ENCODE results near the gene IBA57. TPM values are rescaled to one million over a fixed set of nuclear protein-coding genes. Genes with fewer than 3 reads are reported as not detected.

The IBA57 gene
- total and polyA plus RNA-seq, 2 experiments from 2014 or later: 4.7 to 5.0 TPM

DNA sequence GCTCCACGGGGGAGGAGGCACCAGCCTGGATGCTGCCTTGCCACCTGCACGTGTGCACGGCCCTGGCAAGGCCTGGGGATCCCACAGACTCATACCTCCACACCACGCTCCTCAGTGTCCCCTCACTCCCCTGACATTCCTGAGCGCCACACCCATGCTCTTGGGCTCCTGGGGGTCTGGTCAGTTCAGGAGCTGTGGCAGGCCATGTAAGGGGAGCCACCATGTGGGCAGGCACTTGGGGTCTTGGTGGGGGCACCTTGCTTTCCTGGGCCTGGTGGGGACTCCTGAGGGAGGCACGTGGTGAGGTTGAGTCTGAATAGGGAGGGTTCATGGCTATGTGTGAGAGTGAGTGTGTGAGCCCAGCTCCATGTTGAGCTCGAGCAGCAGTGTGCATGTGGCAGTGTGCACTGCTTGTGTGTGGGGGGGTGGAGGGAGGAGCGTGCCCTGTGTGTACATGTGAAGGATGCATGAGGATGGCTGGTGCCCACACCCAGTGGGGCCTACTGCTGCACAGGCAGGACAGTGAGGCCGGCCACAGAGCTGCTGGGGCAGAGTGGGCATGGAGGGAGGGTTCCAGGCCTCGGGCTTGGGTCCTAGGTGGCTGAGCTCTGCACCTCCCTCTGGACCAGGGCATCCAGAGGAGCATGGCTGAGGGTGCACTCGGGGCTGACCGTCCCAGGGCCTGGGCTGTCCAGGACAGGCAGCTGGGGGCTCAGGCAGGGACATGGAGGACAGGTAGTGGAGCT is 14.3 kb upstream of the IBA57 start:
- no peak for DNase-seq (ENCODE audit: low spot score)
- Histone ChIP-seq H3K4me3 (no peak overlapping the region), H3K27ac (peak overlapping the region; percentile 91), H3K9me2 (replicated peaks; ENCODE audit: insufficient read depth) (no peaks in the 10 kb centered on the region), H3K4me1 (ENCODE audit: insufficient read depth) (peaks cover 30% of the 10 kb centered on the region), H2AFZ (no peak overlapping the region), H3K4me2 (peak overlapping the region; percentile 62), H3K36me3 (replicated peaks; ENCODE audit: insufficient read depth, low read depth) (no peaks in the 10 kb centered on the region), H3K9me3 (ENCODE audit: low read depth) (no peaks in the 10 kb centered on the region), H3K27me3 (no peaks in the 10 kb centered on the region), H3K79me2 (peaks cover 7% of the 10 kb centered on the region), H4K20me1 (ENCODE audit: insufficient read depth, poor library complexity, severe bottlenecking) (peaks cover 7% of the 10 kb centered on the region)
- WGBS (ENCODE audit: low lambda C conversion rate, missing lambda C conversion rate): 93% methylated on average over 12 of the region's 12 CpGs
- TF ChIP-seq, protein P1, sequence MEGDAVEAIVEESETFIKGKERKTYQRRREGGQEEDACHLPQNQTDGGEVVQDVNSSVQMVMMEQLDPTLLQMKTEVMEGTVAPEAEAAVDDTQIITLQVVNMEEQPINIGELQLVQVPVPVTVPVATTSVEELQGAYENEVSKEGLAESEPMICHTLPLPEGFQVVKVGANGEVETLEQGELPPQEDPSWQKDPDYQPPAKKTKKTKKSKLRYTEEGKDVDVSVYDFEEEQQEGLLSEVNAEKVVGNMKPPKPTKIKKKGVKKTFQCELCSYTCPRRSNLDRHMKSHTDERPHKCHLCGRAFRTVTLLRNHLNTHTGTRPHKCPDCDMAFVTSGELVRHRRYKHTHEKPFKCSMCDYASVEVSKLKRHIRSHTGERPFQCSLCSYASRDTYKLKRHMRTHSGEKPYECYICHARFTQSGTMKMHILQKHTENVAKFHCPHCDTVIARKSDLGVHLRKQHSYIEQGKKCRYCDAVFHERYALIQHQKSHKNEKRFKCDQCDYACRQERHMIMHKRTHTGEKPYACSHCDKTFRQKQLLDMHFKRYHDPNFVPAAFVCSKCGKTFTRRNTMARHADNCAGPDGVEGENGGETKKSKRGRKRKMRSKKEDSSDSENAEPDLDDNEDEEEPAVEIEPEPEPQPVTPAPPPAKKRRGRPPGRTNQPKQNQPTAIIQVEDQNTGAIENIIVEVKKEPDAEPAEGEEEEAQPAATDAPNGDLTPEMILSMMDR (IDR thresholded peaks at IDR 0.05; ENCODE audit: poor library complexity): no peak
- TF ChIP-seq EZH2 (IDR thresholded peaks at IDR 0.05; ENCODE audit: borderline replicate concordance) (no peak), EZH2phosphoT487 (IDR thresholded peaks at IDR 0.05; ENCODE audit: low read depth, severe bottlenecking, unreplicated experiment) (no peak)

DNA sequence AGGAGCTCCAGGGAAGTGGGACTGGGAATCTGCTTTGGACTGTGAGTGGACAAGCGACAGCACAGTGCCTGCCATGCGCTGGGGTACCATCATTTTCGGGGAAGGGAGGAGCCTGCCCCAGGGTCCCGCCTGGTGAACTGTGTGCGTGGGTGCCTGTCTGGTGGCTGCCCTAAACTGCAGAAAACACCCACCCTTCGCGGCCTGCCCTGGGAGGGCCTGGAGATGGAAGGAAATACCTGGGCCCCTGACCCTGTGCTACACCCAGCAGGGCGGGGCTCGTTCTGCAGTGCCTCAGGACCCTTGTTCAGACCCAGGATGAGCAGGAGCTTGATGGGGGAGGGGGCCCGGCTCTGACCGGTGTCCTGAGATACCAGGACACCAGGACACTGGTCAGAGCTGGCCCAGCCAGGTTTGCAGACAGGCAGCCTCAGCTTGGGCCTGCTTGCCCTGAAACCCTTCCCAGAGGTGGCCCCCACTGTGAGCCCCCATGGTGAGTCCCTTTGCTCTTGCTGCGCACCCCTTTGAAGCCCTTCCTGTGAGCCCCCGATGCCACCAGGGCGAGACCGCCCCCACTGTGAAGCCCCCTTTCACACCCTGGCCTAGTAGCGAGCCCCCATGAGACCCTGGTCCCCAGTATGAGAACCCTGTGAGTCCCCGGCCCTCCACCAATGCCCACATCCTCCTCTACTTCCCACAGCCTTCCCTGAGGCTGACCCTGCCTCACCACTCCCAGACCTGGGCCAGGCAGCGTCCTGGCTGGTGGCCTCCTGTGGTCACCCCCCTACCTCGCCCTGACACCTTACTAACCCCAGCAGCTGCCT is 13.3 kb upstream of the IBA57 start:
- no peaks in the 10 kb centered on the region for H3K27me3 ChIP-seq
- no peaks in the 10 kb centered on the region for H3K9me2 ChIP-seq (replicated peaks; ENCODE audit: insufficient read depth)
- no peak overlapping the region for H3K4me2 ChIP-seq
- H3K27ac ChIP-seq: no peak overlapping the region
- H4K20me1 ChIP-seq (ENCODE audit: insufficient read depth, poor library complexity, severe bottlenecking): peaks cover 3% of the 10 kb centered on the region
- no peaks in the 10 kb centered on the region for H3K9me3 ChIP-seq (ENCODE audit: low read depth)
- no peak overlapping the region for H3K4me3 ChIP-seq
- 91% methylated on average over 14 of the region's 19 CpGs for WGBS (ENCODE audit: low lambda C conversion rate, missing lambda C conversion rate)
- peaks cover 30% of the 10 kb centered on the region for H3K4me1 ChIP-seq (ENCODE audit: insufficient read depth)
- no peaks in the 10 kb centered on the region for H3K79me2 ChIP-seq
- no peak for TF ChIP-seq EZH2 (IDR thresholded peaks at IDR 0.05; ENCODE audit: borderline replicate concordance)
- TF ChIP-seq, protein P1 (IDR thresholded peaks at IDR 0.05; ENCODE audit: poor library complexity): no peak
- no peak for TF ChIP-seq EZH2phosphoT487 (IDR thresholded peaks at IDR 0.05; ENCODE audit: low read depth, severe bottlenecking, unreplicated experiment)
- H3K36me3 ChIP-seq (replicated peaks; ENCODE audit: insufficient read depth, low read depth): no peaks in the 10 kb centered on the region
- DNase-seq (ENCODE audit: low spot score): no peak
- no peak overlapping the region for H2AFZ ChIP-seq

DNA sequence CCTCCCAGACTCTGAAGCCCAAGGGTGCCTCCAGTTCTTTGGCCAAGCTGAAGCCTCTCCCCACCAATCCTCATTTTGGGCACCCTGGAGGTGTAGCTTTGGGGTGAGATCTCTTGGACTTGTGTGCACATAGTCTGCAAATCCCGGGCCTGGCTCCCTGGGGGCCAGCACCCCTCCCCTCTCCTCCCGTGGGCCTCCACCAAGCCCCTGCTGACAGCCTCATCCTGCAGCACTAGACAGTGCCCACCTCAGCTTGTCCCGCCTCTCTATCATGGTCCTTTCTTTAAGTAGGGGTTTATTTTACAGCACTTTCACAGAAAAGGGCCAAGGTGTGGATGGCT is 12.7 kb upstream of the IBA57 start:
- Histone ChIP-seq H3K27me3 (no peaks in the 10 kb centered on the region), H3K4me1 (ENCODE audit: insufficient read depth) (peaks cover 30% of the 10 kb centered on the region), H3K79me2 (no peaks in the 10 kb centered on the region), H3K4me3 (no peak overlapping the region), H3K27ac (no peak overlapping the region), H3K4me2 (no peak overlapping the region), H3K36me3 (replicated peaks; ENCODE audit: insufficient read depth, low read depth) (no peaks in the 10 kb centered on the region), H3K9me2 (replicated peaks; ENCODE audit: insufficient read depth) (no peaks in the 10 kb centered on the region), H4K20me1 (ENCODE audit: insufficient read depth, poor library complexity, severe bottlenecking) (no peaks in the 10 kb centered on the region), H3K9me3 (ENCODE audit: low read depth) (no peaks in the 10 kb centered on the region), H2AFZ (no peak overlapping the region)
- DNase-seq (ENCODE audit: low spot score): no peak
- TF ChIP-seq, protein P1 (IDR thresholded peaks at IDR 0.05; ENCODE audit: poor library complexity): no peak
- TF ChIP-seq EZH2phosphoT487 (IDR thresholded peaks at IDR 0.05; ENCODE audit: low read depth, severe bottlenecking, unreplicated experiment): no peak
- no peak for TF ChIP-seq EZH2 (IDR thresholded peaks at IDR 0.05; ENCODE audit: borderline replicate concordance)
- WGBS (ENCODE audit: low lambda C conversion rate, missing lambda C conversion rate): 80% methylated on average over 3 of the region's 3 CpGs
